ENCODE results near the gene TSPAN9.

TSPAN9 gene, protein sequence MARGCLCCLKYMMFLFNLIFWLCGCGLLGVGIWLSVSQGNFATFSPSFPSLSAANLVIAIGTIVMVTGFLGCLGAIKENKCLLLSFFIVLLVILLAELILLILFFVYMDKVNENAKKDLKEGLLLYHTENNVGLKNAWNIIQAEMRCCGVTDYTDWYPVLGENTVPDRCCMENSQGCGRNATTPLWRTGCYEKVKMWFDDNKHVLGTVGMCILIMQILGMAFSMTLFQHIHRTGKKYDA

DNA sequence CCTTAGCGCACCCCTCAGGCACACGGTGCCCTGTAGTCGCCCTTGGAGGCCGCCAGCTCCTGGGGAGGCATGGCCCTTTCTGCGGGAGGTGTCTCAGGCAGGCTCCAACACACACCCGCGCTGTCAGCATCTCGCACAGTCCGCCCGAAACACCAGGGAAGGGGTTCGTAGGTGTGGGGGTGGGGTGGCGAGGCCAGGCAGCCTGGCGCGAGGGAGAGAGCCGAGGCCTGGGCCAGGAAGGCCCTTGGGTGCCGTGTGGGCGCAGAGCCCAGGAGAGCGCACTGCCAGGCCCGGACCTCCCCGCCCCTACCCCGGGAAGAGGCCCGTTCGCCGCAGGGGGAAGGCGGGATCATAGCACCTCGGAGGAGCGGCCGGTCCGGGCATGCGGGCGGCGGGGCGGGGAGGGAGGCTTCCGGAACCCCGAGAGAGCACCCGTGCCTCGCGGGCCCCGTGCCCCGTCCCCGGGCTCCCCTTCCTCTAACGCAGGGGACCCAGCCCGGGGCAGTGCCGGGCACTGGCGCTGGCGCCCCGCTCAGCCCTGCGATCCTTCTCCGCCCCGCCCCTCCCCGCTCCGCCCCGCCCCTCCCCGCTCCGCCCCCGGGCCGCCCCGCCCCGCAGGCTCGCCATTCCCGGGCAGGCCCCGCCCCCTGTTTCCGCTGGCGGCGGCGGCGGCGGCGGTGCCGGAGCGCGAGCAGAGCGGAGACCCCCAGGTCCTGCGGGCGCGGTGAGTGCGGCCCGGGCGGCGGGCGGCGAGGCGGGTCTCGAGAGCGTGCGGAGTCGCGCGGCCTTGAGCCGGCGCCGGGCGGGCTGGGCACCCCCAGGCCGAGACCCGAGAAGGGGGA, at the start of gene TSPAN9:
TSPAN9 (plus strand) TSS at position 650 of the 842 bp plus-strand sequence. CDS start 123,815 bp downstream, outside the sequence.
- DNase-seq: peak; percentile 35

DNA sequence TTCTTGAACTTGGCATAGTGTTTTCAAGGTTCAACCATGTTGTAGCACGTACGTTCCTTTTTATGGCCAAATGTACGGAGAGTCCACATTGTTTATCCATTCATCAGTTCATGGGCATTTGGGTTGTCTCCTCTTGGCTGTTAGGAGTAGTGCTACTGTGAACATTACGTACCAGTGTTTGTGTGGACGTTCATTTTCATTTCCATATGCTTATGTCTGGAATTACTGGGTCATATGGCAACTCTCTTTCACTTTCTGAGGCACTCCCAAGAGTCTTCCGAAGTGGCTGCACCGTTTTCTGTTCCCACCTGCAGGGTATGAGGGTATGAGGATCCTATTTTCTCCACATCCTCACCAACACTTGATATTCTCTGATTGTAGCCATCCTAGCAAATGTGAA, 49.1 kb upstream of the TSPAN9 start:
- no peak for DNase-seq

DNA sequence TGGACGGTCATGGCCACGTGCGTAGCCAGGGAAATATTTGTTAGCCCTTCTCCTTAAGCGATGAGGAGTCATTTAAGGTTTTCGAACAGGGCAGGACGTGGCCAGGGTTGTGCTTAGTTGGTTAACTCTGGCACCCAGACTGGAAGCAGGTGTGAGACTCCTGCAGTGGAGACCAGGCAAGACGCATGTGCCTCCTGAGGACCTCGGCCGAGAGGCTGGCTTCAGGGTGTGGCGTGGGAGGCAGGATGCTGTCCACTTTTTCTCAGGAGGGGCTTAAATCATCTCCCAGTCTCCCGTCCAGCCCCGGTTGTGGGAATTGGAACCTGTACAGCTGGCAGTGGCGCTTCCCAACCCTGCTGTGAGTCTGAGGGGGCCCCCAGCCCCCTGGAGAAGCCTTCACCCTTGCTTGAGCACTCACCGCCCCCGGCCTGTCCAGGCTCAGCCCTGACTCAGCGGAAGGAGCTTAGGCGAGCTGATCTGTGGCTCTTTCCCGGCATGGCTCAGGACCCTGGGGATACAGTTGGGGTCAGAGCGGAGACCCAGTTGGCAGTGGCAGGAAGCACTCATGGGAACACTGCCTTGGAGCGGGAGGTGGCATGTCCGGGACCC, 46.3 kb upstream of the TSPAN9 start:
- DNase-seq: no peak

DNA sequence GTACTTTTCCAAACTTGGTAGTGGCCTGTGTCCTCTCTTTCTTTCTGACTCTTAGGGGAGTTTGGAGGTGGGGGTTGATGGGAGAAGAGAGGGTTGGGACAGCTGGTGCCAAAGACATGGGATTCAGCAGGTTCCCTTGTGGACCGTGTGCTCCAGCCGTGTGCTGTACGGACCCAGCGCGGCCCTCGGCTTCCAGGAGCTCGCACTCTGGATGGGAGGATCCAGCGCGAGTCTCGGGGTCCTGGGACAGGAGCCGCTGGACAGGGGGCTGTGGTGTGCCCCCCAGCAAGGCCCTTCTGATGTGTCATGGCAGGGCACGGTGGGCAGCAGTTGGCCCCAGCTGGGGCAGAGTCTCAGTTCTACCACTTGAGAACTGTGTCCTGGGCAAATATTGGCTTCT, 45.0 kb upstream of the TSPAN9 start:
- no peak for DNase-seq

DNA sequence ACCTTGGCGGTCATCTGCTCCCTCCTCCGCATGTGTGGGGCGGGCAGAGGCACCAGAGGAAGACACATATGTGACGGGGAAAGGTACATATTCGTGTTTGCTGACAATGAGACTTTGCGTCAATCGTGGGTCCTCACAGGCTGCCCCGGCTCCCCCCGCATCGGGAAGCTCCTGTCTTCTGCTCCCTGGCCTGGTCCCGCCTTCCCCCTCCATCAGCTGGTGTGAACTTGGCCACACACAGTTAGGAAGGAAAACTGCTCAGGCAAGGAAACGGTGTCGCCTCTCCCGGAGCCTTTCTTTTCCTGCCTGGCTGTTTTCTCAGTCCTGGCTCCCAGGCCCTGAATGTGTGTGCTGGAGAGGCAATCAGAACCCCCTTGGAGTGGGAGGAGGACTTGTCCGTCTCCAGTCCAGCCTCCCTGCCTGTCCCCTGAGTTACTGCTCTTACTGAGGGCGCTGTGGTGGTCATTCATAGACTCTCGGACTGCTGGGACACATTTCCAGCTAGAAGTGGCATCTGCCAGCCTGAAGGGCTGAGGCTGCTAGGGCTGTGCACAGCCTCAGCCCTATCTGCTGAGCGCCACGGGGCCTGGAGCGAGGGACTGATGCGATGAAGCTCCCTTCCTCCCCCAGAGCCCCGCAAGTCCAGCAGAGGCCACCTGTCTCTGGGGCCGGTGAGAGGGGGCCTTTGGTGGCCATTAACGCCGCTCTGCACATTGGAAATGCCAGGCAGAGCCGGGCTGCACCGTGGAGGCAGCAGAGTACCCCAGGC, 44.2 kb upstream of the TSPAN9 start:
- DNase-seq: no peak

DNA sequence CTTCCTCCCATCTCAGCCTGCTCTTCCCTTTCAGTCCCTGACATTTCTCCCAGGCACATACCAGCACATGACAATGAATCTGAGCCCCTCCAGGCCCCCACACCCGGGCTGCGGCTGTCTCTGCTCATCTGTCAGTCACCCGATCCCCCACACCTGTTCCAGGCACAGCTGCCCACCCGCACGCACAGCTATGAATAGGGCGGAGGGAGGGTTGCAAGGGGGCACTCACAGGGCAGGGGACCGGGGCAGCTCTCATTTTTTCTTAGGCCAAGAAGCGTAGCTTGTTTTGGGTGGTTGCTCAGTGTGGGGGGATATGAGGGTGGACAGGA, 43.7 kb upstream of the TSPAN9 start:
- no peak for DNase-seq

DNA sequence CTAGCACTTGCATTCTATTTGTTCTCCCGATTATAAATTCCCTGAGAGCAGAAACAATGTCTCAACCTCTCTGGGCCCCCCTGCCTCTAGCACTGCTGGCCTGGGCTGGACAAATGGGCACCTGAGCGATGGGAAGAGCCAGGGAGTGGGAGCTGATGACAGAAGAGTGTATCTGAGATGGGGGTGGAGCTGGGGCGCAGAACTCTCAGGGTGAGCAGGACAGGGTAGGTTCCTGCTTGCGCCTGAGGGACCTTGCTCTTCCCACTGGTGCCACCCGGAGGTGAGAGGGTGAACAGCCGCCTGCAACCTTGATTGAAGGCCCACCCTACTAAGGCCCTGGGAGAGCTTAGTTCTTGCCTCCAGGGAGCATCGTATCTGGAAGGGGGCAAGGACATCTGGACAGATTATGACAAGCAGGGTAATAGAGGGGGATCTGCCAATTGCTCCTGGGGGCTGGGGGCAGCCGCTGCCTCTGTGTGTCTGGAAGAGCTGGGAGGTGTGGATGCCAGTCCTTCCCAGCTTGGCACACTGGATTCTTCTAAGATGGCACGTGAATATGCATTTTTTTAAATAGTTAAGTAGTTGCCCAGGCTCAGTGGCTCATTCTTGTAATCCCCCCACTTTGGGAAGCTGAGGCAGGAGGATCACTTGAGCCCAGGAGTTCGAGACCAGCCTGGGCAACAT, 43.0 kb upstream of the TSPAN9 start:
- peak; percentile 52 for DNase-seq

DNA sequence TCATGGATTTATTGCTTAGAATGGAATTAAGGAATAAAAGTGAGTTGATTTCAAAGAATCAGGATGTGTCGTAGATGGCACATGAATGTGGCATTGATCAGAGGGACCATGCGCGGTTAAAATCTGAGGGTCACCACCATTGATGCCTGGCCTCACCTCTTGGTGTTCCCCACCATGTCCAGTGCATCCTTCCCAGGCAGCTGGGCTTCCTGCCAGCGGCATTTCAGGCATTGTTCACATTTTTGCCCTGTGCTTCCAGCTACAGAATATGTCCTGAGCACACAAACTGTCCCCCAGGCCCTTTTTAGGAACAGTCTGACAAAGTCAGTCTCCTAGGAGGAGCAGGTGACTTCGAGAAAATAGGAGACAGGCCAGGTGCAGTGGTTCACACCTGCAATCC, 42.0 kb upstream of the TSPAN9 start:
- DNase-seq: no peak

DNA sequence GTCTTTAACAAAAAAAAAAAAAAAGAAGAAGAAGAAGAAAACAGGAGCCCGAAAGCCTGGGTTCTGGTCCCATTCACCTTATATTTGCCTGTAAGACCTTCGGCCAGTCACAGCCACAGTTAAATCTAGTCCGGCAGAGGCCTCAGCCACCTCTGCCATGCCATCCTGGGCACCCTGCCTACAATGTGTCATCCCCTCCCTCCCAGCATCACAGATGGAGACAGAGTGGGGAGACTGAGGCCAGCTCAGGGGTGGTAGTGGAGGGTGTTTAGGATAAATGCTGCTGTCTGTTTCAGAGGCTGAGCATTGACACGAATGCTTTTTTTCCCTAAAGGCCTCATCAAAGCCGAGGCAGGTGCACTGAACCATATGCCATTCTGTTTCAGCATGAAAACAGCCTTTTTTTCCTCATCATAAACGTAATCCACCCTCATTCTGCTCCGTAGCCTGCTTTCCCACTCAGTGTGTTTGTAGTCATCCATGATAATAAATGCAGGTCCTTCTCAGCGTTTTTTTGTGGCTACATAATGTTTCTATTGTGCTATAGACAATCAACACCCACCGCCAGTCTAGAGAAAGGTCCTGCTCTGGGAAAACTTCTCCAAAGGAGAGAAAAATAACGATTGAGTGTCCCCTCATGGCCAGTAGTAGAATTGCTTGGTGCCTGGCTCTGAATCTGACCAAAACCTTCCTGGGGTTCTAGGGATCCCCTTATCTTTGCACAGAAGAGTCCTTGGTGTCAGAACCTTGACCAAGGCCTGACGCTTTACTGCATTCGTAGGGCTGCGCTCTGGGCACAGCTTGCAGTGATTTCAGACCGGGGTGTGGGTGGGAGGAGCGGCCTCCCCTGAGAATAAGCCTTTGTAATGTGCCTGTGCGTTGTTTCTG, 41.1 kb upstream of the TSPAN9 start:
- DNase-seq: peak; percentile 13

DNA sequence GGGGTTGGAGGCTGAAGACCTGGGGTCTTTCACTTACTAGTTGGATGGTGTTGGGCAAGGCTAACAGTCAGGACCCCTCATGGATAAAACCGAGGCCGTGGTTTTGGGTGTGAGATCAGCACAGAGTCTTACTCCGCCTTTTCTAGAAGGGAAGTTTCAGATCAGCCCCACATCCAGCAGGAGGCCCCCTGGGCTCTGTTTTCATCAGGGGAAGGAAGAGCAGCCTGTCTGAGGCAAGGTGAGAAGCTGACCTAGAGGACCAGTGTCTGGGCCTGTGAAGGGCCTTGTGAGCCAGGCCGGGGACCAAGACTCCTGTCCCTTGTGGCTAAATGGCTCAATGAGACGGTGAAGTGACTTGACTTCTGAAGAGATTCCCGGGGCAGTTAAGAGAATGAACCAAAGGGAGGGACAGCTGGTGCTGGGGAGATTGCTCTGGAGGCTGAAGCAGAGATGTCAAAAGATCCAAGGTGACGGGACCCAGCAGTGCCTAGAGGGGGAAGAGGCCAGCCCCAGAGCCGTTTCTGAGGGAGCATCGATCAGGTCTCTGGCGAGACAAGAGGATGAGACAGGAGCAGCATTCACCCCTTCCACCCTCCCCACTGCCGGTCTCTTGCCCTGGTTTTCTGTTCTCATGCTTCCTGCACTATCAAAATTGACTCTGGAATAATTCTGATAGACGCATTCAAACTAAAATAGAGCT, 40.1 kb upstream of the TSPAN9 start:
- DNase-seq: no peak

DNA sequence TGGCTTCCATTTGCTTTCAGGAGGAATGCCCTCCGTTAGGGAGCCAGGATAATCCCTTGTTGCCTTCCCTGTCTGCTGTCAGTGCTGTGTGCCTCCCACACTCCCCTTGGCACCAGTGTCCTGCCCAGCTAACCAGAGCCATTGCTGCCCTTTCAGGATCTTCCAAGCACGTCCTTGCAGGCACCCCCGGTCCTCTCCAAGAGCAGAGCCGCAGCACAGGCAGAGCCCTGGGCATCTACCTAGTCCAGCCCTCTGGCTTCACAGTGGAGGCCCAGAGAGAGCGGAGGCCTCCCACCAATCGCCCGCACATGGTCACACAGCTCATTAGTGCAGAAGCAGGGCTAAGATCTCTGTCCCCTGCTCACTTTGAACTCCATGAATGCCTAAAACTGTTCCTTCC, 39.0 kb upstream of the TSPAN9 start:
- no peak for DNase-seq

DNA sequence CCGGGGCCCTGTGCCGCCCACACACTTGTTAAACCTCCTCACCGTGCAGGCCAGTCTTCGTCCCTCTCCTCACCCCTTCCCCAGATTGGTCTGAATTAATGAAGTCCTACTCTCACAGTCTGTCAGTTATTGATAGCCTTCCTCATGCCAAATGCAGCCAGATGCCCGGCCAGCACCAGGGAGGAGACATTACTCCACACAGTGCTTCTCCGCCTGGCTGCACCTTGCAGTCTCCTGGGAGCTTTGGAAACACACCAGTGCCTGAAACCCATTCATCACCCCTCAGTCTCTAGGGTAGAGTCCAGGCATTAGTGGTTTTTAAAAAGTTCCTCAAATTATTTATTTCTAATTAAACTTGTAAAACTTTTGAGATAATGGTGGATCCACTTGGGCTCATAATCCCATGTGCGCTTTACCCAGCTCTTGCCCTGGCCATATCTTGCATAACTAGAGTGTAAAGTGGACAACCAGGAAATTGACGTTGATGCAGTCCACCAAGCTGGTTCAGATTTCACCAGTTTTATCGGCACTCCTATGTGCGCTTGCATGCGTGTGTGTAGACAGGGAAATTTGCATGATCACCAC, 38.2 kb upstream of the TSPAN9 start:
- DNase-seq: no peak

DNA sequence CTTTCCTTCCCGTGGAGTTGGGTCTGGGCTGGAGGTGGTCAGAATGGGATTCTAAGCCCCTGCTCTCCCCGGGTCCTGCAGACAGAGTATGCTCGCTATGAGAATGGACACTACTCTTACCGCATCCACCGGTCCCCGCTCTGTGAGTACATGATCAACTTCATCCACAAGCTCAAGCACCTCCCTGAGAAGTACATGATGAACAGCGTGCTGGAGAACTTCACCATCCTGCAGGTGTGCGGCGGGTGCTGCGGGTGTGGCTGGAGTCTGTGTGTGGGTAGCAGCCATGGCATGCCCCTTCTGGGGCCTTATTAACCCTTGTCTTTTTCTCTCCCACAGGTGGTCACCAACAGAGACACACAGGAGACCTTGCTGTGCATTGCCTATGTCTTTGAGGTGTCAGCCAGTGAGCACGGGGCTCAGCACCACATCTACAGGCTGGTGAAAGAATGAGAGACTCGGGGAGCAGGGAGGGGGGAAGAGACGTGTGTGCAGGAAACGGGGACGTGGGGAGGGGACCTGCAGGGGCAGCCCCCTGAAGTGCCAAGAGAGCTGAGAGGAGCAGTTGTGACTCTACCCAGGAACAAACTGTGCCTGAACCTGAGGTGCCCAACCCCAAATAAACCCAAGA, 37.0 kb upstream of the TSPAN9 start:
- no peak for DNase-seq

DNA sequence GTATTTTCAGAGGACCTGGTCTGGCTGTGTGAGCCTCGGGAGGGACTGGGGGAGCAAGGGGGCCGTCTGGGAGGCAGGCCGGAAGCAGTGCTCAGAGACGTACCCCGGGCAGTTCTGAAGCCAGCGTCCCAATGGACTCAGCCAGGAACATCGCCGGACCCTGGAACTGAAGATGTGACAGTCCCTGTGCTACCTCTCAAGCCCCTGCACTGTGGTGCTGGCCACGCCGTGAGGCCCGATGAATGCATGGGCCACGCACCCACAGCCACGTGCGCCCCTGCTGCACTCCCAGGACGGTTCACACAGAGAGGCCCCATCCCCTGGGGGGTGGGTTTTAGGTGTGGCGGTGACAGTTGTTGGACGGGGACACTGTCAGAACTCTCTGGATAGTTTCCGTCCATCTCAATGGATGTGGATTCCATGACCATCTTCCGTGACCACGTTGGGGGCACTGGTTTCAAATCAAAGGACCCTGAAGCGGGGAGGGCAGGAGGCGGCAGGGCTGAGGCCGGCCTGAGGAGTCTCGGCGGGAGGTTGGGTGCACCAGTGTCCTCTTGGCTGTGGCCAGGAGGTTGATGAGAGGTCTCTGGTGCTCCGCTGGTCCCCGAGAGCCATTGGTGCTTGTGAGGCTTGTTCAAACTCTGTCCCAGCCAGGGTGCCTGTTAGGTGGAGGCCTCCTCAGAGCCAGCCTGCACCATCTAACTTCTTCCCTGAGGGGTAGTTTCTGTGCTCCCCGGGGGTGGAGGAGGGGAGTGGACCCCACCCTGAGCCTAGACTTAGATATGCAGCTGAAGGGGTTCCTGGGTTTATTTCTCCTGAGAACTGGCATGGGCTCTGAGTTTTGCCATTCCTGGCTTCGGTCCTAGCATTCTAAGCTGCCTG, 36.3 kb upstream of the TSPAN9 start:
- no peak for DNase-seq

DNA sequence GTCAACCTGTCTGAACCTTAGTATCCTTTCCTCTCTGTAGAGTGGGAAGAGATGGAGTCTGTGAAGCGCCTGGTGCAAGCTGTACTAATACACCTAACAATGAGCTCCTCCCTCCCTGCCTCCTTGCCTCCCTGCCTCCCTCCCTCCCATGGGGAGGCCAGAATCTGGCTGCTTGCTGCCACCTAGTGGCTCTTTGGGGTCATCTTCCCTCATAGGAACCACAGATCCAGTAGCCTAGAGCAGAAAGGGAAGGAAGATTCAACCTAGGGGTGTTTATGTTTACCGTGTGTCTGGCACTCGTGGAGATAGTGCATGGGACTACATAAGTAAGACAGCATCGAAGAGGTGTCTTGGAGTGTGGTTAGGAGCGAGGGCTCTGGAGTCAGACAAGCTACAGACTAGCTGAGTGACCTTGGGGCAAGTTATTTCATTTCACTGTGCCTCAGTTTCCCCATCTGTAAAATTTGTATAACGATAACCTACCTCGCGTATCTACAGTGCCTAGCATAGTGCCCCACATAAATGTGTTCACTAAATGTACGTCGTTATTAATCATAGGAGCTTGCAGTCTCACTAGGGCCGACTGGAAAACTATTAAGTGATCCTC, 35.5 kb upstream of the TSPAN9 start:
- peak; percentile 59 for DNase-seq

DNA sequence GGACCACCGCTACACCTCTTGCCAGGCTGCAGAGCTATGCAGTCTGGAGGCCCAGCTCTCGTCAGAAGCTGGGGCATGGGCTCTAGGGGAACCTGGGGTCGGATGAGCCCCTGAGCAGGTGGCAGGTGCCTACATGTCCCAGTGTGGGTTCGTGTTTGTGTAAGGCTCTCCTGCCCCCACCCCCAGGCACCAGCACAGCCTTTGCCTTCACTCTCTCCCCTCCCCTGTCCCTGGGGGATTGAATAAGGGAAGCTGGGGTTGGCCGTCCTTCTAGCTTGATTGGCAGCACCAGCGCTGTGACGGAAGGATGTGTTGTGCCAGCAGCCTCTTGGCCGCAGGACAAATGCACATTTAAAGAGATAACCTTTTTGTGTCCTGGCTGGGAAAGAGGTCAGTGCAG, 34.8 kb upstream of the TSPAN9 start:
- no peak for DNase-seq

DNA sequence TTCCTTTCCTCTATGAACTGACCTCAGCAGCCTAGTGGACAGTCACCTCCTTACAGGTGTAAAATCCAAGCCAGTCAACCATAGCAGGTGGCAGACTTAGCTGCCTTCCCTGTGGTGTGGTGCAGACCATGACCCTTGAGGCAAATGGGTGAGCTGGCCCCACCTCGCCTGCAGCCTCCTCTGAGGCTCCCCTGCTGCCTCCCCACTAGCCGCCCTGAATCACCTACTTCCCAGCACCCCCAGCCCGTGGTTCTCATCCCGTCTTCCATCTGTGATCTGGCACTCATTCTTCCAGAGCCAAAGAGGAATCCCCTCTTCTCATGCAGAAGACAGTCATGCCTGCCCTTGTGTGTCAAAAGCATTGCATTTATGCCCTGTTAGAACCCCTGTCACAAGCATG, 34.4 kb upstream of the TSPAN9 start:
- no peak for DNase-seq

DNA sequence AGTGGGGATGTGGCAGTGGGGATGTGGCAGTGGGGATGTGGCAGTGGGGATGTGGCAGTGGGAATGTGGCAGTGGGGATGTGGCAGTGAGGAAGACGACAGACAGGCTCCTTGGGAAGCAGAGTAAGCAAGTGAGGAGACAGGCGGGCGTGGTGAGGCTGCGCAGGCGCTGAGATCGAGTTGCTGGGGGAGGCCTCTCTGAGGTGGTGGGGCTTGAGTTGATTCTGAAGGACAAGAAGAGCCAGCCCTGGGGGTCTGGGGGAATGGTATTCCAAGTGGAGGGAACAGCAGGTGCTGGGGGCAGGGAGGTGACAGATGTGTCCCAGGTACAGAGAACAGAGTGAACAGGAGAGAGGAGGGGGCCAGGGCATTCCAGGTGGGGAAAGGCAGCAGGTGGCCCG, 33.8 kb upstream of the TSPAN9 start:
- no peak for DNase-seq

DNA sequence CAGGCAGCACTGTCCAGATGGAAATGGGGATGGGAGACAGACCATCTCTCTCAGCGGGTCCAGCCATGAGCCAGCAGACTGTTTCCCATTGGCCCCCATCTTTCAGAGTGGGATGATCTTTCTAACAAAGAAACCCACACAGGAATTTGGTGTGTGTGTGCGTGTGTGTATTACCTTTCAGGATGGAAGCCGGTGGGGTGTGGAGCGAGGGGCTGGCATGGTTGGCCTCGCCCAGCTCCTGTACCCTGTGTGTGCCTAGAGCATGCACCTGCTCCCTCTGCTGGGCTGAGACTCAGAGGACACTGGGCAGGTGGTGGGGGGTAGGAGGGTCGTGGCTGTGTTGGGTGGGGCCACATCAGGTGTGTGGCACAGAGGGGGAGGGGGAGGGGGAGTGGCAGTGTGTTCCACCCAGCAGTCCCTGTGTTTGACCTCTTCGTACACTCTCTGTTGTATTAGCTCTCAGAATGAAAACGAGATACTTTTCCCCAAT, 33.0 kb upstream of the TSPAN9 start:
- DNase-seq: no peak
